ENCODE results near the gene TRAPPC11.
"Not testable (repeated sequence)": the region's sequence is repeated elsewhere in the genome, so short reads cannot be mapped to it uniquely, and the experiment has no call there.

Gene TRAPPC11

GRCh38 chr4:183659029-183659871 is at the start of gene TRAPPC11, which contains the start of gene RWDD4:
Gene TRAPPC11 (plus strand): TSS chr4:183659293. CDS start chr4:183663868, 4,575 bp downstream.
Gene RWDD4 (minus strand): TSS chr4:183659185. CDS start chr4:183658952, 233 bp downstream.
- peak; percentile 94 for DNase-seq

- no peak for DNase-seq
Measured at GRCh38 chr4:183610033-183610432, 49.1 kb upstream of the TRAPPC11 start.

- no peak for DNase-seq
Measured at GRCh38 chr4:183610613-183611012, 48.5 kb upstream of the TRAPPC11 start.

- DNase-seq = no peak
Measured at GRCh38 chr4:183611210-183611830, 47.8 kb upstream of the TRAPPC11 start.

- no peak for DNase-seq
Measured at GRCh38 chr4:183612329-183613250, 46.5 kb upstream of the TRAPPC11 start.

GRCh38 chr4:183617075-183617474 is 42.0 kb upstream of the TRAPPC11 start:
- no peak for DNase-seq

- no peak for DNase-seq
Measured at GRCh38 chr4:183618681-183619080, 40.4 kb upstream of the TRAPPC11 start.

- no peak for DNase-seq
Measured at GRCh38 chr4:183620421-183620820, 38.7 kb upstream of the TRAPPC11 start.

GRCh38 chr4:183621875-183622274 is 37.2 kb upstream of the TRAPPC11 start:
- no peak for DNase-seq

- DNase-seq = no peak
Measured at GRCh38 chr4:183624548-183624947, 34.5 kb upstream of the TRAPPC11 start.

GRCh38 chr4:183626168-183626567 is 32.9 kb upstream of the TRAPPC11 start:
- DNase-seq = no peak

GRCh38 chr4:183627286-183627685 is 31.8 kb upstream of the TRAPPC11 start:
- DNase-seq = not testable (repeated sequence)

GRCh38 chr4:183627979-183628588 is 31.0 kb upstream of the TRAPPC11 start:
- DNase-seq = no peak

GRCh38 chr4:183631577-183632198 is 27.4 kb upstream of the TRAPPC11 start:
- DNase-seq = no peak

- DNase-seq = no peak
Measured at GRCh38 chr4:183632689-183633088, 26.4 kb upstream of the TRAPPC11 start.

GRCh38 chr4:183633476-183634400 is 25.4 kb upstream of the TRAPPC11 start:
- DNase-seq = no peak

- DNase-seq = no peak
Measured at GRCh38 chr4:183635321-183635720, 23.8 kb upstream of the TRAPPC11 start.

GRCh38 chr4:183635741-183636140 is 23.4 kb upstream of the TRAPPC11 start:
- no peak for DNase-seq

- DNase-seq = no peak
Measured at GRCh38 chr4:183636503-183636902, 22.6 kb upstream of the TRAPPC11 start.

- no peak for DNase-seq
Measured at GRCh38 chr4:183636923-183637322, 22.2 kb upstream of the TRAPPC11 start.

- no peak for DNase-seq
Measured at GRCh38 chr4:183637461-183637860, 21.6 kb upstream of the TRAPPC11 start.
